ENCODE measurements around the gene HES7.

- TF ChIP-seq, protein P1, sequence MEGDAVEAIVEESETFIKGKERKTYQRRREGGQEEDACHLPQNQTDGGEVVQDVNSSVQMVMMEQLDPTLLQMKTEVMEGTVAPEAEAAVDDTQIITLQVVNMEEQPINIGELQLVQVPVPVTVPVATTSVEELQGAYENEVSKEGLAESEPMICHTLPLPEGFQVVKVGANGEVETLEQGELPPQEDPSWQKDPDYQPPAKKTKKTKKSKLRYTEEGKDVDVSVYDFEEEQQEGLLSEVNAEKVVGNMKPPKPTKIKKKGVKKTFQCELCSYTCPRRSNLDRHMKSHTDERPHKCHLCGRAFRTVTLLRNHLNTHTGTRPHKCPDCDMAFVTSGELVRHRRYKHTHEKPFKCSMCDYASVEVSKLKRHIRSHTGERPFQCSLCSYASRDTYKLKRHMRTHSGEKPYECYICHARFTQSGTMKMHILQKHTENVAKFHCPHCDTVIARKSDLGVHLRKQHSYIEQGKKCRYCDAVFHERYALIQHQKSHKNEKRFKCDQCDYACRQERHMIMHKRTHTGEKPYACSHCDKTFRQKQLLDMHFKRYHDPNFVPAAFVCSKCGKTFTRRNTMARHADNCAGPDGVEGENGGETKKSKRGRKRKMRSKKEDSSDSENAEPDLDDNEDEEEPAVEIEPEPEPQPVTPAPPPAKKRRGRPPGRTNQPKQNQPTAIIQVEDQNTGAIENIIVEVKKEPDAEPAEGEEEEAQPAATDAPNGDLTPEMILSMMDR (IDR thresholded peaks at IDR 0.05), result no peak
- TF ChIP-seq POLR2A (IDR thresholded peaks at IDR 0.05) (no peak), EP300 (IDR thresholded peaks at IDR 0.05) (no peak)
Measured at GRCh38 chr17:8142158-8142886, 18.4 kb upstream of the HES7 start.

Data from ovary (tissue), 3 donors.